H1 (cell line): Measurements from ENCODE around the gene MAP4. TPM values are rescaled to one million over a fixed set of nuclear protein-coding genes. Genes with fewer than 3 reads are reported as not detected.

Experiments used
- ASH2L ChIP-seq: fragments of 200-600, 300-600 bp; sonication (generic); IDR thresholded peaks from one replicate; pipeline ENCODE4 v1.7.1; 2017; ENCODE audit warnings: low read length
- BACH1 ChIP-seq: IDR thresholded peaks from 2 replicates; pipeline ENCODE4 v1.6.1; 2012; ENCODE audit warnings: low read length, improper control_type of control experiment
- CHD1 ChIP-seq: IDR thresholded peaks from 2 replicates; pipeline ENCODE4 v1.6.1; 2012; ENCODE audit warnings: low read depth, low read length, improper control_type of control experiment
- KDM1A ChIP-seq: fragments of 200-600, 300-600 bp; sonication (generic); IDR thresholded peaks from 2 replicates; pipeline ENCODE4 v1.7.1; 2016; ENCODE audit warnings: mild to moderate bottlenecking, low read length, borderline replicate concordance
- POLR2AphosphoS5 ChIP-seq: IDR thresholded peaks from 2 replicates; pipeline ENCODE4 v1.6.1; 2011; ENCODE audit warnings: low read depth, low read length
- SP4 ChIP-seq: IDR thresholded peaks from 2 replicates; pipeline ENCODE4 v1.6.1; 2012; ENCODE audit warnings: low read length, inconsistent platforms
- SRF ChIP-seq: IDR thresholded peaks from 2 replicates; pipeline ENCODE4 v1.6.1; 2011; ENCODE audit warnings: mild to moderate bottlenecking, low read depth, low read length, moderate library complexity
- SUZ12 ChIP-seq: fragments of 200-600 bp; sonication (generic); IDR thresholded peaks from 2 replicates; pipeline ENCODE4 v1.6.1; 2012; ENCODE audit warnings: mild to moderate bottlenecking, inconsistent platforms, low read length, moderate library complexity, mixed read lengths
- TAF1 ChIP-seq: IDR thresholded peaks from 2 replicates; pipeline ENCODE4 v1.6.1; 2011; ENCODE audit warnings: mild to moderate bottlenecking, low read depth, low read length
- polyA plus RNA-seq, 7 experiments: library from polyadenylated mRNA; depleted of rRNA in 3 of 7; stranded (reverse) in 5 of 7; unstranded in 2 of 7; fragments of >200 nt in 5 of 7; fragments of 200-250 nt in 2 of 7; gene quantifications; 1 replicate in 5 of 7; 2 replicates in 1 of 7; 4 replicates in 1 of 7; pipeline versions ENCODE4 v1.2.1 to v1.2.3, GENCODE V29; 2011 to 2013; ENCODE audit warnings: missing spikeins in 2 of 7, mixed read lengths in 2 of 7
- total RNA-seq: library from RNA; stranded (reverse); fragmentation: NEBNext Ultra II Directional; extraction: Animal tissue kit (Norgen Biotek cat#: 25700); gene quantifications from 2 replicates; pipeline ENCODE4 v1.2.1, GENCODE V29; 2021
- TF ChIP-seq, protein P1 (sequence below): fragments of 300-600 bp; sonication (generic); IDR thresholded peaks from 2 replicates; pipeline ENCODE4 v1.7.1; 2012; ENCODE audit warnings: low read length, moderate library complexity, mild to moderate bottlenecking, inconsistent platforms; ENCODE audit not compliant: insufficient replicate concordance
- TF ChIP-seq, protein P2 (sequence below): IDR thresholded peaks from 2 replicates; pipeline ENCODE4 v1.6.1; 2012; ENCODE audit warnings: inconsistent platforms

Gene MAP4
- total and polyA plus RNA-seq, 2 of the 8 experiments (the other 6 are each of a cell fraction or from before 2014, with no cell fraction given): 67.0 to 179 TPM

DNA sequence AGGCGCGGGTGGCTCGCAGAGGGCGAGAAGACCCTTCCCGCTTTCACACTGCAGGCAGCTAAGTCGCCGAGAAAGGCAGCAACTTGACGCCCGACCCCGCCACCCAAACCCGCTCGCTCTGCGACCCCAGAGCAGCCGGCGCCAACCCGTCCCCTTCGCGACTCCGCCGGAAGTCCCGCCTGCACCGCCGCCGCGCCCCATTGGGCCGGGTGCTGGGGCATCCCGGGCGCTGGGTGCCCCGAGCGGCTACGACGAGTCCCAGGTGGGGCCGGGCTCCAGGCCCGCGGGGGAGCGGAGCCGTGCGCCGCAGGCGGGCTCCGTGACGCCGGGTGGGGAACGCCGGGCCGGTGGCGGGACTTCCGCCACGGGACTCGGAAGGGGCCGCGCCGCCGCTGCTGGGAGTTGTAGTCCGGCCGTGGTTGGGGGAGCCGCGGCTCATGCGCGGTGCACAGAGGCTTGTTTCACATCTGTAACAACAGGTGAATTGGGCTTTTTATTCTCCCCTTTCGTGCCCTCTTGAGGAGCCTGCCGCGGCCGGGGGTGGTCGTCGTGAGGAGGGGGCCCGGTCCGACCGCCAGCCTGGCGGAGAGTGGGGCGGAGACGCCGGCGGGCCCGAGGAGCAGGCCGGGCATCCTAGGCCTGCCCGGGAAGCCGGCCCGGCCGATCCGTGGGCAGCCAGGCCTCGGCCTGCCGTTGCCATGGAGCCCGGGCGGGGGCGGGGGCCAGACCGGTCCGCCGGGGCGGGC lies 213.3 kb downstream of the MAP4 start, which contains the start of gene DHX30 (continued):
- TF ChIP-seq, protein P1, sequence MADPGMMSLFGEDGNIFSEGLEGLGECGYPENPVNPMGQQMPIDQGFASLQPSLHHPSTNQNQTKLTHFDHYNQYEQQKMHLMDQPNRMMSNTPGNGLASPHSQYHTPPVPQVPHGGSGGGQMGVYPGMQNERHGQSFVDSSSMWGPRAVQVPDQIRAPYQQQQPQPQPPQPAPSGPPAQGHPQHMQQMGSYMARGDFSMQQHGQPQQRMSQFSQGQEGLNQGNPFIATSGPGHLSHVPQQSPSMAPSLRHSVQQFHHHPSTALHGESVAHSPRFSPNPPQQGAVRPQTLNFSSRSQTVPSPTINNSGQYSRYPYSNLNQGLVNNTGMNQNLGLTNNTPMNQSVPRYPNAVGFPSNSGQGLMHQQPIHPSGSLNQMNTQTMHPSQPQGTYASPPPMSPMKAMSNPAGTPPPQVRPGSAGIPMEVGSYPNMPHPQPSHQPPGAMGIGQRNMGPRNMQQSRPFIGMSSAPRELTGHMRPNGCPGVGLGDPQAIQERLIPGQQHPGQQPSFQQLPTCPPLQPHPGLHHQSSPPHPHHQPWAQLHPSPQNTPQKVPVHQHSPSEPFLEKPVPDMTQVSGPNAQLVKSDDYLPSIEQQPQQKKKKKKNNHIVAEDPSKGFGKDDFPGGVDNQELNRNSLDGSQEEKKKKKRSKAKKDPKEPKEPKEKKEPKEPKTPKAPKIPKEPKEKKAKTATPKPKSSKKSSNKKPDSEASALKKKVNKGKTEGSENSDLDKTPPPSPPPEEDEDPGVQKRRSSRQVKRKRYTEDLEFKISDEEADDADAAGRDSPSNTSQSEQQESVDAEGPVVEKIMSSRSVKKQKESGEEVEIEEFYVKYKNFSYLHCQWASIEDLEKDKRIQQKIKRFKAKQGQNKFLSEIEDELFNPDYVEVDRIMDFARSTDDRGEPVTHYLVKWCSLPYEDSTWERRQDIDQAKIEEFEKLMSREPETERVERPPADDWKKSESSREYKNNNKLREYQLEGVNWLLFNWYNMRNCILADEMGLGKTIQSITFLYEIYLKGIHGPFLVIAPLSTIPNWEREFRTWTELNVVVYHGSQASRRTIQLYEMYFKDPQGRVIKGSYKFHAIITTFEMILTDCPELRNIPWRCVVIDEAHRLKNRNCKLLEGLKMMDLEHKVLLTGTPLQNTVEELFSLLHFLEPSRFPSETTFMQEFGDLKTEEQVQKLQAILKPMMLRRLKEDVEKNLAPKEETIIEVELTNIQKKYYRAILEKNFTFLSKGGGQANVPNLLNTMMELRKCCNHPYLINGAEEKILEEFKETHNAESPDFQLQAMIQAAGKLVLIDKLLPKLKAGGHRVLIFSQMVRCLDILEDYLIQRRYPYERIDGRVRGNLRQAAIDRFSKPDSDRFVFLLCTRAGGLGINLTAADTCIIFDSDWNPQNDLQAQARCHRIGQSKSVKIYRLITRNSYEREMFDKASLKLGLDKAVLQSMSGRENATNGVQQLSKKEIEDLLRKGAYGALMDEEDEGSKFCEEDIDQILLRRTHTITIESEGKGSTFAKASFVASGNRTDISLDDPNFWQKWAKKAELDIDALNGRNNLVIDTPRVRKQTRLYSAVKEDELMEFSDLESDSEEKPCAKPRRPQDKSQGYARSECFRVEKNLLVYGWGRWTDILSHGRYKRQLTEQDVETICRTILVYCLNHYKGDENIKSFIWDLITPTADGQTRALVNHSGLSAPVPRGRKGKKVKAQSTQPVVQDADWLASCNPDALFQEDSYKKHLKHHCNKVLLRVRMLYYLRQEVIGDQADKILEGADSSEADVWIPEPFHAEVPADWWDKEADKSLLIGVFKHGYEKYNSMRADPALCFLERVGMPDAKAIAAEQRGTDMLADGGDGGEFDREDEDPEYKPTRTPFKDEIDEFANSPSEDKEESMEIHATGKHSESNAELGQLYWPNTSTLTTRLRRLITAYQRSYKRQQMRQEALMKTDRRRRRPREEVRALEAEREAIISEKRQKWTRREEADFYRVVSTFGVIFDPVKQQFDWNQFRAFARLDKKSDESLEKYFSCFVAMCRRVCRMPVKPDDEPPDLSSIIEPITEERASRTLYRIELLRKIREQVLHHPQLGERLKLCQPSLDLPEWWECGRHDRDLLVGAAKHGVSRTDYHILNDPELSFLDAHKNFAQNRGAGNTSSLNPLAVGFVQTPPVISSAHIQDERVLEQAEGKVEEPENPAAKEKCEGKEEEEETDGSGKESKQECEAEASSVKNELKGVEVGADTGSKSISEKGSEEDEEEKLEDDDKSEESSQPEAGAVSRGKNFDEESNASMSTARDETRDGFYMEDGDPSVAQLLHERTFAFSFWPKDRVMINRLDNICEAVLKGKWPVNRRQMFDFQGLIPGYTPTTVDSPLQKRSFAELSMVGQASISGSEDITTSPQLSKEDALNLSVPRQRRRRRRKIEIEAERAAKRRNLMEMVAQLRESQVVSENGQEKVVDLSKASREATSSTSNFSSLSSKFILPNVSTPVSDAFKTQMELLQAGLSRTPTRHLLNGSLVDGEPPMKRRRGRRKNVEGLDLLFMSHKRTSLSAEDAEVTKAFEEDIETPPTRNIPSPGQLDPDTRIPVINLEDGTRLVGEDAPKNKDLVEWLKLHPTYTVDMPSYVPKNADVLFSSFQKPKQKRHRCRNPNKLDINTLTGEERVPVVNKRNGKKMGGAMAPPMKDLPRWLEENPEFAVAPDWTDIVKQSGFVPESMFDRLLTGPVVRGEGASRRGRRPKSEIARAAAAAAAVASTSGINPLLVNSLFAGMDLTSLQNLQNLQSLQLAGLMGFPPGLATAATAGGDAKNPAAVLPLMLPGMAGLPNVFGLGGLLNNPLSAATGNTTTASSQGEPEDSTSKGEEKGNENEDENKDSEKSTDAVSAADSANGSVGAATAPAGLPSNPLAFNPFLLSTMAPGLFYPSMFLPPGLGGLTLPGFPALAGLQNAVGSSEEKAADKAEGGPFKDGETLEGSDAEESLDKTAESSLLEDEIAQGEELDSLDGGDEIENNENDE: no peak
- TF ChIP-seq CHD1 (no peak), BACH1 (no peak), SUZ12 (no peak), TAF1 (peak; percentile 72), POLR2AphosphoS5 (peak; percentile 22; the same call in 1 of the 2 replicates), SP4 (no peak), KDM1A (no peak), ASH2L (peak; percentile 59), SRF (no peak)
- TF ChIP-seq, protein P2, sequence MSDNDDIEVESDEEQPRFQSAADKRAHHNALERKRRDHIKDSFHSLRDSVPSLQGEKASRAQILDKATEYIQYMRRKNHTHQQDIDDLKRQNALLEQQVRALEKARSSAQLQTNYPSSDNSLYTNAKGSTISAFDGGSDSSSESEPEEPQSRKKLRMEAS: no peak
